NCI-H460 (cell line): ENCODE data around the gene NUMA1. TPM values are rescaled to one million over a fixed set of nuclear protein-coding genes. Genes with fewer than 3 reads are reported as not detected.

Source experiments
- DNase-seq: peaks from one replicate; pipeline ENCODE4 v3.0.0-alpha.2; 2016; ENCODE audit warnings: low read depth; ENCODE audit errors: extremely low read depth
- total RNA-seq: library from RNA; depleted of rRNA; stranded (reverse); fragments of >200 nt; shearing (Covaris generic); gene quantifications from 2 replicates; pipeline ENCODE4 v1.2.3, GENCODE V29; 2014

Gene NUMA1
- total RNA-seq, 1 experiment from 2014 or later, result 57.0 TPM

DNA sequence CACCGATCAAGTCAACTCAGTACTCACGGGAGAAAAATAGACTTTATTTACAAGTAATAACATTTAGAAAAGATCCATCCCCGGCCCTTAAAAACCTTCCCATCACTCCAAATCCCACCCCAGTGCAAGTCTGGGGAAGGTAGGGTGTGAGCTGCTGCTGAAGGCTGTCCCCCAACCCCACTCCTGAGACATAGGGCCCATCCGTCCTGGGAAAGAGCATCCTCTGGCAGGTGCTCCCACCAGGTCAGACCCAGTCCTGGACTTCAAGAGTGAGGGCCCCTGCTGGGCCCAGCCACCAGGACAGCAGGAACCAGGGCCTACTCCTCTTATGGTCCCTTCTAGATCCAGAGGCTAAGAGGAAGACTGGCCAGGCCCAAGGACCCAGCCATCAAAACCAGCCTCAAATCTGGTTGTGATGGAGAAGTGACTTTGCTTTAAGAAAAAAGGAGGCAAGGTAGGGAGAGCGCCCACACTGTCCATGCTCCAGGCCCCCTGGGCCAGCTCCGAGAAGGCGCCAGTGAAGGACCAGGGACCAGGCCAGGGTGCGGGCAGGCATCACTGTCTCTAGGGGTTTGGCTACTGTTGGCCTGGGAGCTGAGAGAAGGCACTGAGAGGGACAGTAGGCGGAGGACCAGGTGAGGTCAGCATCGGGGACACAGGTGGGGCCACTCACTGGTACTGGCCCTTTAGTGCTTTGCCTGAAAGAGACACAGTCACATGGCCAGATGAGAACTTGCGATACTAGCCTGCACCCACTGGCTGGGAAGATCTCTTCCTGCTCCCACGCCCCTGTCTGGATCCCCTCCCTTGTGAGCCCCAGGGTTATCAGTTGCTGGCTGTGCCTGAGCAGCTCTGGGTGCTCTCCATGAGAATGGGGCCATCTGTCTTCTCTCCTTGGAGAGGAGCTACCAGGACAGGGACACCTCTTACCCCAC lies 77.2 kb downstream of the NUMA1 start:
- DNase-seq, result no peak

DNA sequence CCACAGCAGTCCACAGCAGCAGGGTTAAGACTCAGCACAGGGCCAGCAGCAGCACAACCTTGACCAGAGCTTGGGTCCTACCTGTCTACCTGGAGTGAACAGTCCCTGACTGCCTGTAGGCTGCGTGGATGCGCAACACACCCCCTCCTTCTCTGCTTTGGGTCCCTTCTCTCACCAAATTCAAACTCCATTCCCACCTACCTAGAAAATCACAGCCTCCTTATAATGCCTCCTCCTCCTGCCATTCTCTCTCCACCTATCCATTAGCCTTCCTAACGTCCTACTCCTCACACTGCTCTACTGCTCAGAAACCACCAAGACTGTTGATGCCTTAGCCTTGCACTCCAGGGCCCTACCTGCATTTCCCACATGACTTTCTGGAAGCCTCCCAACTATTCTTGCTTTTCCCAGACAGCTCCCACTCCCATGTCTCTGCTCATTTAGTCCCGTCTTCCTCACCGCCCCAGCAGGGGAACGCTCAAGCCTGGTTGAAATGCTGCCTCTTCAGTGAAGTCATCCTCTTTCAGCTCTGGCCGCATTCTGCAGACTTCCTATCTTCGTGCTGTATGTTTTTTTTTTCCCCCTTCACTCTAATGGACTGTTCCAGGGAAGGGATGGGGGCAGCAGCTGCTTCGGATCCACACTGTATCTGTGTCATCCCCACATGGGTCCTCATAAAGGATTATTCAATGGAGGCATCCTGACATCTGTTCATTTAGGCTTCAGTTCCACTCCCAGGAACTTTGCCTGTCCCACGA lies 78.3 kb downstream of the NUMA1 start:
- no peak for DNase-seq

DNA sequence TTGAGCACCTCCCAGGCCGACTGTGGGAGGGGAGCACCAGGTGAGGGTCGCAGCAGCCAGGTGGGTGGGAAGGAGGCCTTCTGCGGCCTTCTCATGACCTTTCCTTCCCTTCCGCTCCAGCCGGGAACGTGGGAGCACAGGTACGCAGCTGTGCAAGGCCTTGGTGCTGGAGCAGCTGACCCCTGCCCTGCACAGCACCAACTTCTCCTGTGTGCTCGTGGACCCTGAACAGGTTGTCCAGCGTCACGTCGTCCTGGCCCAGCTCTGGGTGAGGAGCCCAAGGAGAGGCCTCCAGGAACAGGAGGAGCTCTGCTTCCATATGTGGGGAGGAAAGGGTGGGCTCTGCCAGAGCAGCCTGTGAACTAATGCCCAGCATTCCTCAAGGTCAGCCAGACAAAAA lies 79.1 kb downstream of the NUMA1 start:
- DNase-seq, result no peak

DNA sequence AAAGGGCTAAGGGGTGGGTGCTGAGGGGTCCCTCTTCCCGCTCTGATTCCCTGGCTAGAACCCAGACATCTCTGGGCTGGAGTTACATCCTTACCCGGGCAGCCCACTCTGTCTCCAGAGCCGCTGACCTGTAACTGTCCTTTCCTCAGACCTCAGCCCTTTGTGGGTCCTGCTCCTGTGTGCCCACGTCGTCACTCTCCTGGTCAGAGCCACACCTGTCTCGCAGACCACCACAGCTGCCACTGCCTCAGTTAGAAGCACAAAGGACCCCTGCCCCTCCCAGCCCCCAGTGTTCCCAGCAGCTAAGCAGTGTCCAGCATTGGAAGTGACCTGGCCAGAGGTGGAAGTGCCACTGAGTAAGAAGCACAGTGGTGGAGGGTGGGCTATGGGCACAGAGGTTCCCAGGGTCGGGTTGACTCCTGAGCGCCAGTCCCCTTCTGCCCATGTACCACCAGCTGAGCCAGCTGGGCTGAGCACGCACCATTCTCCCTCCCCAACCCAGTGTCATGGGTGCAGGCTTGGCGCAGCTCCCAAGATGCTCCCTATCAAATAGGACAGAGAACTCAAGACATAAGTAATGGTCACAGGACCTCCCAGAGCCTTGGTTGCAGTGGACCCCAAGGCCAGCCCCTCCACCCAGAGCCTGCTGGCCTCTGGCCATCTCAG lies 80.0 kb downstream of the NUMA1 start:
- DNase-seq, result no peak

DNA sequence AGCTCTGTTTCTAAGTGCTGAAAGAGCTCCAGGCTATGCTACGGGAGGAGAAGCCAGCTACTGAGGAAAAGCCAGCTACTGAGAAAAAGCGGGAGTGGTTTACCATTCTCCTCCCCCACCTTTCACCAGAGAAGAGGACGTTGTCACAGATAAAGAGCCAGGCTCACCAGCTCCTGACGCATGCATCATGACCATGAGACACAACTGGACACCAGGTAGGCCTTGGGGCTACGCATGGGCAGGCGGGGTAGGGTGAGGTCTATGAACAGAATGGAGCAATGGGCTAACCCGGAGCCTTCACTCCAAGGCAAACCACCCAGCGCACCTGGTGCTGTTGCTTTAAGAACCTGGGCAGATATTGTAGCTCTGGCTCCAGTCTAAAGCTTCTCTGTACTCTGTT lies 80.5 kb downstream of the NUMA1 start:
- DNase-seq, result no peak

DNA sequence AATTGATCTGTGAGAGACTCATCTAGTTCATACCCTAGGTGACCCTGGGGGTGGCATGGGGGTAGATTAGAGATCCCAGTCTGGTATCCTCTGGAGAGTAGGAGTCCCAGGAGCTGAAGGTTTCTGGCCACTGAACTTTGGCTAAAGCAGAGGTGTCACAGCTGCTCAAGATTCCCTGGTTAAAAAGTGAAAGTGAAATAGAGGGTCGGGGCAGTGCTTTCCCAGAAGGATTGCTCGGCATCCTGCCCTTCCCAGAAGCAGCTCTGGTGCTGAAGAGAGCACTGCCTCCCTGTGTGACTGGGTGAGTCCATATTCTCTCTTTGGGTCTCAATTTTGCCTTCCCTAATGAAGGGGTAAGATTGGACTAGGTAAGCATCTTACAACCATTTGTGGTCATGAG lies 81.0 kb downstream of the NUMA1 start:
- no peak for DNase-seq

DNA sequence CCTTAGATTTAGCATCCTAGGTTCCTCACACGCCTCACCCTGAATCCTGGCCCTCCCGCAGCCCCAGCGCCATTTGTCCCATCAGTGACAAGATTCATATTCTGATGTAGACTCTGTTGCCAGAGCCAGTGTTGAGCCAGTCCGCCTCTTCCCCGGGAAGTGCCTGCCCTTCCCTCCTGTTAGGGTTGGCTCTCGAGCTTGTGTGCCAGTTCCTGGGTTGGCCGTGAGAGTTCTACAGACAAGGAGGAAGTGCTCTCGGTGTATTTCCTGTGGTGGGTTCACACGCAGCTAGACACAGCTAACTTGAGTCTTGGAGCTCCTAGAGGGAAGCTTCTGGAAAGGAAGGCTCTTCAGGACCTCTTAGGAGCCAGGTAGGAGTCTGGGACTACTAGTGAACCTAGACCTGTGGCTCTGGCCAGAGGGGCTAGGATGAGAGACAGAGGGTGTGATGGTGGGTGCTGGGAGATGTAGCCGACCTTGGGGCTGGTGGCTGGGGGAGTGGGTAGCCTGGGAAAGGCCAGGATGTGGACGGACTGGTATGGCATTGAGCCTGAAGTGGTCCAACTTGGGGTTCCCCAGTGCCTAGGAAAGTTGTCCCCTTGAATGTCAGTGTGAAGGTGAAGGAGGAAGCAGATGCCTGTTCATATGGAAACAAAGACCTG lies 81.6 kb downstream of the NUMA1 start, which contains the start of gene IL18BP:
TSS of gene IL18BP (plus strand) at position 261 of the 662 bp plus-strand sequence. CDS start 1,076 bp downstream, outside the sequence.
- DNase-seq, result no peak

DNA sequence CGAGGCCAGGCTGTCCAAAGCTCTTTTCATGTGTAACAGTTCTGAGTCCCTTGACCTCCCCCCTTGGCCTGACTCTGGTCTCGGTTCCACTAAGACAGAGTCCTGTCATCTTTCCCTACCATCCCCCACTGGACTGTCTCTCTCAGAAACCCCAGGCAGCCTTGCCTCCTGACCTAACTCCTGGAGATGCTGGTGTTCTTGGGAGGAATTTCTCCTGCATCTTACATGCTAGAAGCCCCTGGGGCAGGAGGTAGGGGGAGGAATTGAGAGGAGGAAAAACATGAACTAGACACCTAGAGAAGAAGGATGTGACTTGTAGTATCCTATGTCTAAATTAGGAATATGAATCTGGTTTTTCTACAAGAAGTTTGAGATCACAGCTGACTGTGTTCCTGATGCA lies 82.3 kb downstream of the NUMA1 start:
- no peak for DNase-seq

DNA sequence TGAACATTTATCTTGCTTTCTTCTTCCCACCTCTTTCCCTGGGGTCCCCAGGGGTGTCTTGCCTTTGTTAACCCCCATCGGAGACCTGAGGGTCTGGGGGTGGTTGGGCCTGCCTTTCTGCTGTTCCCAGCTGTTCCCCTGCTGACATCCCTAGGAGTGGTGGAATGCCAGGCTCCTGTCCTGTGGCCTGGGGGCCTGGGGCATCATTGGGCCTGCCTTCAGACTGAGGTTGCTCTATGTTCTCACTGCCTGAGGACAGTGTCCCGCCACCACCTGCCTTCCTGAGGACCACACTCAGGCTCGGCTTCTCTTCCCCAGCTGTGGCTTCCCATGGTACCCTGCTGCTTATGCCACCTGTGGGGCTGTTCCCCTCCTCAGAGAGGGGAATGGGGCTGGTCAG lies 82.7 kb downstream of the NUMA1 start:
- no peak for DNase-seq

DNA sequence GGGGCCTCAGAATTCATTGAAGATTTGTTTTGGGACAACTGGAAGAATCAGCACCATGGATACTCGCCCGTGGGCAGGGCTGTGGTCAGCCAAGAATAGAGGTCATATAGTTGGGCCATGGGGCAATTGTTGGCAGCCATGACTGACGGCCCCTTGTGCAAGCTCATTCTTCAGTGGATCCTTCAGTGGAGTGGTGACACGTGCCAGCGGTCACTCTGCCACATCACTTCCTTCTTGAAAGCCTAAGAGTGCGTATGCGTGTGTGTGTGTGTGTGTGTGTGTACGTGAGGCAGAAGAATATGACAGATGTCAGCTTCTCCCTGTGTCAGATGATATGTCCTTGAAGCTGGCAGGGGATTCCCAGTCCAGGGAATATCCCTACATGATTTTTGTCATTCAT lies 83.4 kb downstream of the NUMA1 start:
- no peak for DNase-seq

DNA sequence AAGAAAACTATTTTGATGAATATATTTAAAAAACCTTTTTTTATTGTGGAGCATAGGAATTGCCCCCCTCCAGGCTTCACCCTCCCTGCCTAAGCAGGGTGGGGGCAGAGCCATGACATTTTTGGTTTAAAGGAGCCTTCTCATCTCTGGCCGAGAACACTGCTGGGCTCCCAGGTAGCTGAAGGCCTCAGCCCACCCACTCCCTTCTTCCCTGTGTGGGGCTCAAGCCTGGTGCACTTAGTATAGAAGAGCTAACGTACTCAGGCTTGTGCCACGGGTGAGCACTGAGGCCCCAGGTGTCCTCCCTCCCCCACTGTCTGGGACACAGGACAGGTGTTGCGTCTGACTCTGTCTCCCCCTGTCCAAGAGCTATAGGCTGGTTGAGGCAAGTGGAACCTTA lies 83.8 kb downstream of the NUMA1 start:
- DNase-seq, result no peak

DNA sequence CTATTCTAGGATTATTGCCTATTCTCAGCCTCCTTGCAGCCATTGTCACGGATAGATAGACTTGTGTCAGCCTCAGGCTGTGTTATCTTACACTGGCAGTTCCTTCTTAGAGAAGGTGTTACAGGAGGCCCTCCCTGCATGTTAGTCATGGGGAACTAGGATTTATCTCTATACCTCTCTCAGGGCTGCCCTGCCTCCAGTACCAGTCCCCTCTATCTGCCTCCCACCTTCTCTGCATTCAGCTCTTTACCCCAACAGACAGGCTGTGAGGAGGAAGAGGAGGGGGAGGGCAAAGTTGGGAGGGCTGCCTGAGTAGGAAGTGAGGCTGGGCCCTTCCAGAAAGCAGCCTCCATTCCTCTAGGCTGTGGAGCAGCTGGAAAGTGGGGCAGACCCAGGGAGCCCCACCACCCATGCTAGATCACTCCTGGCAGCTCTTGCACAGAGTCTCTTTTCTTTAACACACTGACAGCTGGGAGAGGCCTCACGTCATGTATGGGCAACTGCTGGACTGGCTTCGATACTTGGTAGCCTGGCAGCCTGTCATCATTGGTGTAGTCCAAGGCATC lies 84.5 kb downstream of the NUMA1 start:
- DNase-seq, result no peak

DNA sequence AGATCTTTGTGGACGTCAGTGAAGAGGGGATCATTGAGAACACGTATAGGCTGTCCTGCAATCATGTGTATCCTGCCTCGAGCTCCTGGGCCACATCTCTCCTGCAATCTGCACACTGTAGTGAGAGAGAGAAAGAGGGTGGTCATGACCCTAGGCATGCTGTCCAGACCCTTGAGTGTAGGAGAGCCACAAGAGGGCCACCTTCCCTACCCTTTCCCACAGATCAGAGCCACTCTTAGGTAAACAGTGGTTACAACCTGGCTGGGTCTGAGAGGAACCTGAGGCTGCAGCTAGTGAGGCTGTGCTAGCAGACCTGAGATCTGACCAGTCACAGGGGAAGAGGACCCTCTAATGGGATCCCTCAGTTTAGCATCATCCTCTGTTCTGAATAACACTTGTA lies 85.6 kb downstream of the NUMA1 start:
- no peak for DNase-seq

DNA sequence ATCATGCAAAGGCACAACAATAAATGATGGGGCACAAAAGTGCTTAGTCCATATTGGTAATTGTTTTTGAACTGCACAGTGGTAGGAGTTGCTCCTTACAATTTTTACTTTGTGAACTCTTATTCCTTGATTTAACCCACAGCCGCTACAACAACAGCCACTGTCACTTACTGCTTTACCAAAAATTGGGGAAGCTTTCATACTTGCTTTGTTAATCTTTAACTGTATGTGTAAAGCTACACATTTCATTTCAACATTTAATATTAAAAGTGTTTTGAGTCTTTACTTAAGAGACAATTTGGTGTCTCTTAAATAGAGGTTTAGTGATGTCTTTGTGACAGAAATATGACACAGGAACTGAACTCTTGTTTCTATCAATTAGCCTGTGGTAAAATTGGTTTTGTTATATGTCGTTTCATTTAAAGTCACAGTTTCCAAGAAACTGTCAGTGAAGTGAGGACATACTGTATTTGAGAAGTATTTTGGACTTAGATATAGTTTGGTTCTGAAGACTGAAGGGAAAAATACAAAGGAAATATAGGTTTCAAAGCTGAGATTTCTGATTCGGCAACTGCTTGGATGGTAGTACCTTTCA lies 88.1 kb downstream of the NUMA1 start:
- no peak for DNase-seq

DNA sequence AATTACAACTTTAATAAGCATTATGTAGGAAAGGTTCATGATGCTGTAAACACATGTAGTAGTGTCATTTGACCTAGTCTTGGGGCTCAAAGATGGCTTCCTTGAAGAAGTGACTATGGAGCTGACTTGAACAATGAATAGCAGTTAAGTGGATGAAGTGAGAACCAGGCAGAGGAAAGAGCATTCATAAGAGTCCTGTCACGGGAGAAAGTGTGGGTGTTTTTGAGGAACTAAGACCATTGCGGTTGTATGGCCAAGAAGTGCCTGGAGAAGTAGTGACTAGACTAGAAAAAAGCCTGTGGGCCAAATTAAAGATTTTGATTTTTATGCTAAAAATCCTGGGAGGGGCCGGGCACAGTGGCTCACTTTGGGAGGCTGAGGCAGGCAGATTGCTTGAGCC lies 88.8 kb downstream of the NUMA1 start:
- DNase-seq, result no peak

DNA sequence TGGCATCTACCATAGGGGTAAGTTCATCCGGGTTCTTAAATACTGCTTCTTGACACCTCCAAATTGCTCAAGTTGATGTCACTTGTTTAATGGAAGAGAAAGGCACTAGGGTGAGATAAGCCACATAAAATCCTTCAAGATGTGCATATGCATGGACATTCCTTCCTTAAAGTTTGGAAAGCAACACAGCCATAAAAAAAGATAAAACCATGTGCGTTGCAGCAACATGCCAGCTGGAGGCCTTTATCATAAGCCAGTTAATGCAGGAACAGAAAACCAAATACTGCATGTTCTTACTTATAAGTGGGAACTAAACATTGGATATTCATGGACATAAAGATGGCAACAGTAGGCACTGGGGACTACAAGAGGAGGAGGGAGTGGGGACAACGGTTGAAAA lies 89.6 kb downstream of the NUMA1 start:
- no peak for DNase-seq

DNA sequence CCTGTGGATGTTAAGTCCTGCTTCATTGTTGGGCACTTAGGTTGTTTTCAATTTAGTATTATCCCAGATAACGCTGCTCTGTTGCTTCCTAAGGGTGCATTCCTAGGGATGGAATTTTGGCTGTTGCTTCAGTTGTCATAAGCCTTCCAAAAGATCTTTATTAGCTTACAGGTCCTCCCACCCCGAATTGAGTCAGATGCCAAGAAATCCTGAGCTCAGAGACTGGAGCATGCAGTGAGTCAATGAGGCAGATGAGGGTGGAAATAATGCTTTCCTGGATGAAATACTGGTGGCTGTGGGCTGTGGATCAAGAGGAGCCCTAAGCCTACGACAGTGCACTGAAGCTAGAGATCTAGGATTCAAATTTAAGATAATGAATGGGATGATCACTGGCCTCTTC lies 92.3 kb downstream of the NUMA1 start:
- DNase-seq, result no peak

DNA sequence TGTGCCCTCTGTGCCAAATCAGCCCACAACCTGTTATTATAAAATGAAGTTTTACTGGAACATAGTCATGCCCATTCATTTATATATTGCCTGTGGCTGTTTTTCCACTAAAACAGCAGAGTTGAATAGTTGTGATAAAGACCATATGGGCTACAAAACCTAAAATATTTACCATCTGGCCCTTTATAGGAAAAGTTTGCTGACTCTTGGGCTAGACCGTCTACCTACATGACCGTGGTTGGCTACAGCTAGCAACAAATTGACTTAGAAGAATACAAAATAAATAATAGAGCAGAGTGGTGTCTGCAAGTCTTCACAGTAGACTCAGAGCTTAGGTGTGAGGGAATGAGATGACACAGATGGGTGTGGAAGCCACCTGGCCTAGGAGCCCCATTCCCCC lies 92.8 kb downstream of the NUMA1 start:
- DNase-seq, result no peak

DNA sequence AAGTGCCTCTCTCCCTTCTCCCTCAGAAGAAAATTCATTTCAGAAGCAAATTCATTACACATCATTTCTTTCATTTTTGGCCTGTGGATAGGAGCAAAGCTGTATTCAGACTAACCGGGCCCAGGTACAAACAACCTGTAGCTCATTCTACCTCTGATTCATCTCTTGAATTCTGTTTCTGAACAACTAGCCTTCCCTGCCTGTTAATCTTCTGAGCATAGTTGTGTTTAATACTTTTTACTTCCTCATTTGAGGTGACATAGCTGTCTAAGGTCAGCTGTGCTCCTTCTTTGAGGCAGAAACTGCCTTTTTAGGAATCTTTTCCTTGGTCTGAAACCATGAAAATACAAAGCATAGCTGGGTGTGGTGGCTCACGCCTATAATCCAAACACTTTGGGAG lies 94.2 kb downstream of the NUMA1 start:
- no peak for DNase-seq

DNA sequence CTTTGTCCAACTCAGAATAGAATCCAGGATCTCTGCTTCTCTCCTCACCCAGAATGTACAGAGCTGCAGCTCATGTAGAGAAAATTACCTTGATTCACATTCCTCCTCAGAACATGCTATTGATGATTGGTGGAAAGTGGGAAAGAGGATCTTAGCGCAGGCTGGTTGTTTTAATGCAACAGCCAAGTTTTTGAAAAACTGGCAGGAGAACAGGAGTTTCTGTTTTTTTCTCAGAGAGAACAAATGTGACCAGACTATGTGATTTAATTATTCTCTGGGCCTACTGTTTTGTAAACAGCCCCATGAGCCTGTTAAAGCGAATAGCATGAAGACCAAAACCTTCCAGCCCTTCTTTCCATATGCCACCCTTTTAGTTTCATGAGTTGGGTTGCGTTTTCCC lies 100.7 kb downstream of the NUMA1 start:
- no peak for DNase-seq
